HL-60 (cell line): Measurements from ENCODE around the gene PPP1R37.
A peak's percentile ranks its signal among the peaks of the same experiment; 100 is the strongest.

ENCODE experiments used
- DNase-seq, 2 experiments: peaks; one replicate each; pipeline ENCODE4 v3.0.0-alpha.2; 2010 to 2020; ENCODE audit warnings: low read depth in 1 of 2, low spot score in 1 of 2
- H3K27ac ChIP-seq: fragments of 250-450 bp; sonication (Bioruptor Pico); replicated peaks from 2 replicates; pipeline ENCODE4 v1.5.1; 2020; ENCODE audit warnings: mild to moderate bottlenecking, moderate library complexity
- H3K27me3 ChIP-seq: fragments of 250-450 bp; sonication (Bioruptor Pico); 2 replicates; pipeline ENCODE4 v1.5.1; 2021; ENCODE audit warnings: mild to moderate bottlenecking, moderate library complexity; ENCODE audit not compliant: insufficient read depth, poor library complexity, severe bottlenecking
- H3K4me3 ChIP-seq: replicated peaks from 2 replicates; pipeline ENCODE4 v1.5.1; 2011; ENCODE audit warnings: mild to moderate bottlenecking, control low read depth, low read length; ENCODE audit not compliant: insufficient read depth
- CTCF ChIP-seq: IDR thresholded peaks from one replicate; pipeline ENCODE4 v1.5.1; 2011; ENCODE audit warnings: low read length, control low read depth, inconsistent platforms; ENCODE audit not compliant: insufficient read depth
- GABPA ChIP-seq: IDR thresholded peaks from 2 replicates; pipeline ENCODE4 v1.6.1; 2012; ENCODE audit warnings: low read depth
- POLR2AphosphoS5 ChIP-seq: IDR thresholded peaks from 2 replicates; pipeline ENCODE4 v1.6.1; 2012; ENCODE audit warnings: low read depth
- REST ChIP-seq: IDR thresholded peaks from 2 replicates; pipeline ENCODE4 v1.6.1; 2012; ENCODE audit warnings: low read depth; ENCODE audit not compliant: insufficient replicate concordance
- SPI1 ChIP-seq: IDR thresholded peaks from 2 replicates; pipeline ENCODE4 v1.6.1; 2012; ENCODE audit warnings: low read depth, mild to moderate bottlenecking, borderline replicate concordance

Gene PPP1R37

GRCh38 chr19:45079911-45080370 lies 13.0 kb upstream of the PPP1R37 start:
- Histone ChIP-seq H3K27me3 (no peaks in the 10 kb centered on the region), H3K27ac (peak overlapping the region; percentile 90), H3K4me3 (peak overlapping the region; percentile 97)
- TF ChIP-seq GABPA = no peak
- TF ChIP-seq CTCF = no peak
- no peak for TF ChIP-seq REST
- TF ChIP-seq SPI1 = no peak
- TF ChIP-seq POLR2AphosphoS5 = no peak
- DNase-seq = no peak

GRCh38 chr19:45082170-45082569 lies 10.8 kb upstream of the PPP1R37 start:
- no peak overlapping the region for H3K27ac ChIP-seq
- no peak overlapping the region for H3K4me3 ChIP-seq
- TF ChIP-seq CTCF (no peak), POLR2AphosphoS5 (no peak), REST (no peak), SPI1 (no peak), GABPA (no peak)
- no peaks in the 10 kb centered on the region for H3K27me3 ChIP-seq
- no peak for DNase-seq

- no peak for DNase-seq
- TF ChIP-seq POLR2AphosphoS5 = no peak
- no peak for TF ChIP-seq CTCF
- no peak for TF ChIP-seq REST
- no peak overlapping the region for H3K27ac ChIP-seq
- H3K4me3 ChIP-seq = no peak overlapping the region
- no peaks in the 10 kb centered on the region for H3K27me3 ChIP-seq
These were observed 6.5 kb upstream of the PPP1R37 start for GRCh38 chr19:45086480-45086879.
